SW480 (cell line): Measurements from ENCODE around the gene LGALS3BP.

Experiments
- DNase-seq: peaks from one replicate; pipeline ENCODE4 v3.0.0-alpha.2; 2016; ENCODE audit warnings: low spot score

The LGALS3BP gene

DNA sequence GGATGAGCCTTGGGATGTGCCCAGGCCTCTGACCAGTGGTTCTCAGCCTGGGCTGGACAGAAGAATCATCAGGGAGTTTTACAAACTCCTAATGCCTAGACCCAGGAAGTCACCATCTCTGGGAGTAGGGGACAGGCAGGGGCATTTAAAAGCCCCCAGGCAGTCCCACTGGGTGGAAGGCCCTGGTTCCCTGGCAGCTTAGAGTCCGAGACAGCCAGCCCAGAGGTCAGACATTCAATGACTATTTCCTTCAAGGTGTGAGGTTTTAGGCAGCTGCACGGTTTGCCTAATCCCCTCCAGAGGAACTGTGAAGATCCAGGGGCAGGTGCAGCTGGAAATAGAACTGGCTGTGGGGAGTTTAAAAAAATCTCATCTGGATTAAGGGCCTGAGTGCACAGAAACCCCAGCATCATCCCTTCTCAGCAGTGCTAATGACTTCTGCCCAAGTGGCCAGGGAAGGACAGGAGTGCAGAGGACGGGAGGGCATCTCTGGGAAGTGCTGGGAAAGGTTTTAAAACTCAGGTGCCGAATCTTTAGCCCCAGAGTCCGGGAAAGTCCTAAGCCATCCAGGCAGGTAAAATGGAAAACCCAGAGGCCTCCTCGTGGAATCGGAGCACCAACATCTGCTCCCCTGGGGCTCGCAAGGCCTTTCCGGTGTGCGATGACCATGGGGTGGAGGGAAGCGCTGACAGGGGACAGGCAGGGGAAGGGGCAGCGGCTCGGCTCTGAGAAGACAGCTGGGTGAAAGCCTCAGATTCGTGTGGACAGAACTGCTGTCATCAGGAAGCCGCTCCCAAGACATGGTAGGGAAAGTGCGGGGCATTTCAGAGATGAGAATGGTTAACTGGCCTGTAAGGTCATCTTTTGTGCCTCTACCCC, 1.5 kb upstream of the LGALS3BP start:
- no peak for DNase-seq

DNA sequence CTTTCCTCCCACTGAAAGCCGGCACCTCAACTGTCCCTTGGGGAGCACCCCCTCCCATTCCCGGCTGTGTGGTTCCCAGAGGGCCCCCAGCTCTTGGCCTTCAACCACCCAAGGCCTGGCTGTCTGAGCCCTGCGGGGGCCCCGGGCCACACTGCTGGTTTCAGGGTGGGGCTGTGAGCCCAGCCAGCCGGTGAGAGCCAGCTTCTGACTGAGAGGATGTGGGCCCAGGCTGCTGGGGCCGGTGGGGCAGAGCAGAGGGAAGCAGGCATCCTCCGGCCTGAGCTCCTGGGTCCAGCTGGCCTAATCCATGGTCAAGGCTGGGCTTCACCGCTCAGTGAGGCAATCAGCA, 875 bp upstream of the LGALS3BP start:
- no peak for DNase-seq

DNA sequence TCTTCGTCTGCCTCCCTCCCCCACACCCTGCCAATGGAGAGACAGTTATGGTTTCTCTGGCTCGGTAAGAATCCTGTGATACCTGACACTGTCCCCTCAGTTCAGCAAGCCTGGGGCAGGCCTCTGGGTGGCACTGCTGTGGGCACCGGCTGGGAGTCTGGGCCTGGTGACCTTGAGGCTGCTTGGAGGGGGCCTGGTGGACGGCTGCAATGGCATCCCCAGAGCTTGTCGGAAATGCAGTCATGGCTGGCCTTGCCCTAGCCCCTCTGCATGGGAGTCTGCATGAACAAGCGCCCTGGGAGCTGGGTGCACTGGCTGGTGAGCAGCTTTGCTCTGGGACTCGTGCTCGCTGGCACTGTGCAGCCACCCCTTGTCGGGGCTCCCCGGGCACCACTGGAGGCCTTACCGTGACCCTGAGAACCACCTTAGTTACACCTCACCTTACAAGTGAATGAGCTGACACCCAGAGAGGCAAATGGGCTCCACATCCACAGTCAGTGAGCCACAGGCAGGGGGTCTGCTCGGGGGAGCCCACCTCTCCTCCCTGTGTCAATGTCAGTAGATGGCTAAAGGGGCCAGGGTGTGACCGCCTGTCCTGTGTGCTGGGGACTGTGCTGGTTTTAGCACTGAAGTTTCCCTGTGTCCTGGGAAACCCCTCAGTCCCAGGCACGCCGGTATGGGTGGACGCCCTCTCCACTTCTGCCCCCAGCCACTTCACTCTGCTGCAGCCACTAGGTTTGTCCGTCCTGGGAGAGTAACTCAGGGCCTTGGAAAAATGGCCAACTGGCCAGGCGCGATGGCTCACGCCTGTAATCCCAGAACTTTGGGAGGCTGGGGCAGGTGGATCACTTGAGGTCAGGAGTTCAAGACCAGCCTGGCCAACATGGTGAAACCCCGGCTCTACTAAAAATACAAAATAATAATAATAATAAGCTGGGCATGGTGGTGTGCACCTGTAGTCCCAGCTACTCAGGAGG, 1.4 kb downstream of the LGALS3BP start:
- no peak for DNase-seq

DNA sequence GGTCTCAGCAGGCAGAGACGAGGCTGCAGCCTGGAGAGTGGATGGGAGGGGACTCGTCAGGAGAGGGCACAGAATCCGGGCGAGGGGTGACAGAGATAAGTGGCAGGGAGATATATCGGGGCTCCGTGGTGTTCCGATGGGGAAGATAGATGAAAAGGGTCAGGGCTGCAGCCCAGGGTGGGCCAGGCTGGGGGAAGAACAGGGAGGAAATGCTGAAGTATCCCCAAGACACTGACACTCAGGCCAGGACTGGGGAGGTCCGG, 2.1 kb downstream of the LGALS3BP start:
- no peak for DNase-seq

DNA sequence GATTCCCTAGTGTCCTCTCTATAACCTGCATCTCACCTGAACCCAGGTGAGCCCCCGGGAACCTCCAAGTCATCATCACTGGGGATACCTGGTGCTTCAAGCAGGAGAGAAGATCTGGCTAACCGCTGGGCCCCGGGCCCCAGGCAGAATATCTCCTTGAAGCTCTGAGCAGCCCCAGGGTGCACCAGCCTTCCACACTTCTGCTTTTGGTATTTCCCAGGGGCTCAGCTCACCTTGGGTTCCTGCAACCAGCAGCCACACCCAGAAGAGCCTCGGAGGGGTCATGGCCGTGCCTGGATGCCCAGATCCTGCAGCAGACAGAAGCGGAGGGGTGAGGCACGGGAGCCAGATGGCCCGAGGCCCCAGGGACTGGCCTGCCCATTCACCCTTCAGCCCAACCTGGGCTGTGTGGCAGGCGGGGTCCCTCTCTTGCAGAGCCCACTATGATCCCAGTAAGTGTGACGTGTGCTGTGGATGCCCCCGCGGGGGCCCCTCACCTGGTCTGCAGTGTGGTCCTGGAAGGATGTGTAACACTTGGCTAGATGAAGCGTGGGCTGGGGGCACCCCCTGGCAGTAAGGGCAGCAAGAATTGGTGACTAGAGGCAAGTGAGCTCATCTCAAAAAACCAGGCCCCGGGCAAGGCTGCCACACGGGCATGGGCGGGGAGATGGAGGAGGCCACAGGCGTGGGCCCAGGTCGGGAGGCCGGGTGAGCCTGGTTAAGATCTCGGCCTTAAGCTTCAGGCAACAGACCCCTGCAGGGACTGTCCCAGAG, 2.6 kb downstream of the LGALS3BP start:
- DNase-seq: no peak

DNA sequence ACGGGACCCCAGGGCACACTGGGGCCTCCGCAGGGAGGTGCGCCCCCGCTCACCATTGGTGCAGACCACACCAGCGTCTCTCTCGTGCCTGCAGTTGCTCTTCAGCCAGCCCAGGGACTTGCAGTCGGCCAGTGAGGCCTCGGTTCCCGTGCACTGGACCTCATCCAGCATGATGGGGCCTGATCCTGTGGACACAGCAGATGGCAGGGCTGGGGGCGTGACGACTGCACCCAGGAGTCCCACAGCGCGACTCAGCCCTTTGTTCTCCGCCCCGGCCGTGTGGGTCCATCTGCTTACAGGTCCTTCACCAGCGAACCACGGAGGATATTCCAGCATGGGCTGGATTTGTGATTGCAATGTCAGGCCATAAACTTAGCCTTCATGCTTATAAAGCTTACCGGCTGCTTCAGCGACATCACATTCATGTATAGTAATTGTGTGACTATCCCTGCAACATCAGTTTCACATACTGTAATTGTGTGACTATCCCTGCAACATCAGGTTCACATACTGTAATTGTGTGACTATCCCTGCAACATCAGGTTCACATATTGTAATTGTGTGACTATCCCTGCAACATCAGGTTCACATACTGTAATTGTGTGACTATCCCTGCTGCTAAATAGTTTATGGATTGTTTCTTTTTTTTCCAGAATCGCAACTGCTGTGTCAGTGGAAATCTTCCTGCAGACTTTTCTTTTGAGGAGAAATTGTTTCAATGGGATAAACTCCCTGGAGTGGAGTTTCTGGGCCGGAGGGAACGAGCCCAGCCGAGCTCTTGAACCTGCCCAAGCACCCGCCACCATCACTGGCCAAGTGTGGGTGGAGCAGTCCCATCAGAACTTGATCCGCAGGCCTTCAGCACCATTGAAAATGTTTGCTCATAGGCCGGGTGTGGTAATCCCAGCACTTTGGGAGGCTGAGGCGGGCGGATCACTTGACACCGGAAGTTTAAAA, 4.8 kb downstream of the LGALS3BP start:
- DNase-seq: peak; percentile 52

DNA sequence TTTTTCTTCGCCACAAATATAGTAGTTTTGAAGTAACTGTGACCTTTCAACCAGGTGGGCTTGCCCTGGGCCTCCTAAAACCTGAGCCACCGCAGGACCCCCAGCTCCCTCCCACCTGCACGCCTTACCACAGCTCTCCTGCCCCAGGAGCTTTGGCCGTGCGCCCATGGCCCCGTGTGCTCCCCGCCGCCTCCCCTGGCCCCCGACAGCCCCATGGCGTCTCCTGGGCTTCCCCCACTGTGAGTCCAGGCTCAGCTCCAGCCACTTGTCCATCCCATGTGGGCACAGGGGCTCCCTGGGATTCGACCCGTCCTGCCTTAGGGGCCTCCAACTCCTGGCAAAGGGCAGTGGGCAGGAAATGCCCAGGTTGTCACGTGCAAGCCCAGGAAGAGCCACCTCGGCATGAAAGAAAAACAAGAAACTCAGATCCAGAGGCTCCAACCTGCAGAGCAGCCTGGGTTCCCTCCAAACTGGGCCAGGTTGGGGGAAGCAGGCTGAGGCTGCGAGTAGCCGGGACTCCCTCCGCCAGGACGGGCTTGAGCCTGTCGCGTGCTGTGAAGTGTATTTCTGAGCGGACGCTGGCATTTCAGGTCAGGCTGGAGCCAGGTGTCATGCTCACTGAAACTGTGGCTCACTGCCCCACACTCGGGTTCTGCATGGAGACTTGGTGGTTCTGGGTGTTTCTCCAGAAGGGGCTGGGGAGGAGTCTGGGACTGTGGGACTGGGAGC, 5.8 kb downstream of the LGALS3BP start:
- no peak for DNase-seq

DNA sequence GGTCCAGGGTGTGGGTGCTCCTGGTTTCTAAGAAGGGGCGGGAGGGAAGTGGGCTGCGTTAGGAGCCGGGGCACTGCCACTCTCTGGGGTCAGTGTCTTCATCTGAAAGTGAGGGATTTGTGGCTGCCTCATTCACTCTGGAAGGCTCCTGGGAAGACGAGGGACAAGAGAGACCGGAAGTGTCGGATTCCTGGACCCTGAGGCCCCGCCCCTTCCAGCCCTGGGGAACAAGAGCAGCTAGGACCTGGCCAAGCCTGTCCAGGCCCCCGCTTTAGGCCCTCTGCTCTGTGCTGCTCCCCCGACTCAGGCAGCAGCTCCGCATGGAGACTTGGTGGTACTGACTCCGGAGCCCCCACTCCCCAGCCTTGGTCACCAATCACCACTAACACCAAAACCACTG, 6.5 kb downstream of the LGALS3BP start:
- DNase-seq: no peak

DNA sequence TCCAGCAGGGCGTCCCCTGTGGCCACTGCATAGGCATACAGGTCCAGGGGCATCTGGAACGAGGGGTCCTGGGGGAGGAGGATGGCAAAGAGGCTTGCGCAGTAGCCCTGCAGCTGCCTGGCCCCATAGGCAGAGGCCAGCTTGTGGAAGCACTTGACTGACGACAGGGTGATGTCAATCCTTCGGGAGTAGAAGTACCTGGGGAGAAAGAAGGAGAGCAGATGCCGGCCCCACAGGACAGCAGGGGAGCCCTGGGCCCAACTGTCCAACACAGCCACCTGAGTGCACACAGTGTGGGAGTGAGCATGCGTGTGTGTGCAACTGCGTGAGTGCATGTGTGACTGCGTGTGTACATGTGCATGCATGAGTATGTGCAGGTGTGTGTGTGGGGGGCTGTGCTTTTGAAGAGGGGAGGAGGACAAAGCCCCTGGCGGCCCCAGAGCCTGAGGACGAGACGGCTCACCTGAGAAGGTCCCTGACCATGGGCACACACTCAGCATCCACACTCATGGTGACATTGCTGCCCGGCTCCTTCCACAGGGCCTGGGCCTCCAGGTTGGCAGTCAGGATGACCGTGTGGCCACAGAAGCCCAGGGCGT, 7.1 kb downstream of the LGALS3BP start:
- DNase-seq: no peak

DNA sequence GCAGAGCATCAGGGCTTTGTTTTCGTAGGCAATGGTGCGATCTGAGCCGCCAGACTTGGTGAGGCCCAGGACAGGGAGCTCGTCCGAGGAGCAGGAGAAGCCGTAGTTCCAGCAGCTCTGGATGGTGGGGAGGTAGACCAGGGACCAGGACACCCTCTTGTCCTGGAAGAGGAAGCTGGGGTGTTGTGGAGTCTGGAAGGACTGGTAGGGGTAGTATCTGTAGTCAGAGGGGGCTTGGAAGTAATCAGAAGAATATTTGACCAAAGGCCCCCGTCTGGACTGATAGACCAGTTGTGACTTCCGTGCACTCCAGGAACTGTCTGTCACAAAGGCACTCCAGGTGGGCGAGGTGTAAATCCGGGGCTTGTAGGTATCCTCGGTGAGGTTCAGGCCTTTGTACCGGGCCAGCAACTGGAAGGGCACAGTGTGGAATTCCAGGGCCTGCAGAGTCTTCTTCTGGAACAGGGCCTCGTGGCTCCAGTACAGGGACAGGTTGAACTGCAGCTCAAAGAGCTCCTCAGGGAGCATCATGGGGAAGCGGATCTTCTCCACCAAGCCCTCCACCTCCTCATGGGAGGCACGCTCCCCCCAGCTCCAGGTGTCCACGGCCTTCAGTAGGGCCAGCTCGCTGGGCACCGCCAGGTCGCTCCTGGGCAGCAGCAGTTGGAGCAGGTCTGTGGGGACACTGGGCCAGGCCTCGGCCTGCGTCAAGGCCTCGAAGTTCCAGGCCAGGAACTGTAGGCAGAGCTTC, 7.8 kb downstream of the LGALS3BP start:
- DNase-seq: no peak

DNA sequence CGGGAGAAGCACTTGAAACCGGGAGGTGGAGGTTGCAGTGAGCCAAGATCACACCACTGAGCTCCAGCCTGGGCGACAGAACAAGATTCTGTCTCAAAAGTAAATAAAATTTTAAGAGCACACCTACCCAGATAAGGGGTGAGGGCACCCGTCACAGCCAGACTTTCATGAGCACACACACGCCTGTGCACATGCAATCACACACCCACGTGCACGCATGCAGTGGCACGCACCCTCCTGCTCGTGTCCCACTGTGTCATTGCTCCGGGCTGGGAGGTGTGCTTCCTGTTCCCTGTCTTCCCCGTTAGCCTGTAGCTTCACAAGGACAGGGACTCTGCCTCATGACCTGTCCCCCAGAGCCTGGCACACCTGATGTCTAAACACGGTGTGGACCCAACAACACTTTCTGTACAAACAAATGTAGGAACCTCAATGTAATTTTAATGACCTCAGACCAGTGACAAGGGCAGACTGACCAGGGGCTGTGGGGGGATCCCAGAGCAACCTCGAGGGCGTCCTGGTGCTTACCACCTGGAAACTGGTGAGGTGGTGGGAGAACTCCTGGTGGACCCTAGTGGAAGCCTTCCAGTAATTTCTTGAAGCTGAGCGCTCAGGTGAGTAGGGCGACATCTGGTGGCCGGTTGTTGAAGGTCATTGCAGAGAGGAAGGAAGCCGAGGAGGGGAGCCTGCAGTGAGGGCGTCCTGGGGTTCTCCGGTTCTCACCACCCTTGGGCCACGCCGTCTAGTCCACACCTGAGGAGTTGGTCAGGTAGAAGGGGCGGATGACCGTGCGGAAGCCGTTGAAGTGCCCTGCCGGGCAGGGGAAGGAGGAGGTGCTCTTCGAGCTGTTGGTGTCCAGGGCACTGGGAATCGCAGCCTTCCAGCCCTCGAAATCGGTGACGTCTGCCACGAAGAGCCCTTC, 8.6 kb downstream of the LGALS3BP start:
- peak; percentile 66 for DNase-seq

DNA sequence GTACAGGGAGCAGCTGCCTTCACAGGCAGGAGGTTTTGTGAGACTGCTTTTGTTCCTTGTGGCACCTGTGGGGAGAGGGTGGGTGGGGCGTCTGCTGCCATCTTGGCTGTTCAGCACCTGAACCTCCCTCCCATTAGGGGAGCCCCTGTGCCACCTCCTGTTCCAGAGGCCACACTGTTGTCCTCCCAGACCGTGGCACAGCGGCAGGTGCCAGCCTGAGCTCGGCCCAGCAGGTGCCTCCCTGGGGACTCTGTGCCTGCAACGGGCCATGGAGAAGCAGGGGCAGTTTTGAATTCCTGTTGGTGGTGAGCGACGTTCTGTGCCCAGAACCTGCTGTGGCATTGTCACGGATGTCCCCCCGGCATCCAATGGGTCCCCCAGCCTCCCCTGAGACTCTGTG, 9.9 kb downstream of the LGALS3BP start:
- no peak for DNase-seq

DNA sequence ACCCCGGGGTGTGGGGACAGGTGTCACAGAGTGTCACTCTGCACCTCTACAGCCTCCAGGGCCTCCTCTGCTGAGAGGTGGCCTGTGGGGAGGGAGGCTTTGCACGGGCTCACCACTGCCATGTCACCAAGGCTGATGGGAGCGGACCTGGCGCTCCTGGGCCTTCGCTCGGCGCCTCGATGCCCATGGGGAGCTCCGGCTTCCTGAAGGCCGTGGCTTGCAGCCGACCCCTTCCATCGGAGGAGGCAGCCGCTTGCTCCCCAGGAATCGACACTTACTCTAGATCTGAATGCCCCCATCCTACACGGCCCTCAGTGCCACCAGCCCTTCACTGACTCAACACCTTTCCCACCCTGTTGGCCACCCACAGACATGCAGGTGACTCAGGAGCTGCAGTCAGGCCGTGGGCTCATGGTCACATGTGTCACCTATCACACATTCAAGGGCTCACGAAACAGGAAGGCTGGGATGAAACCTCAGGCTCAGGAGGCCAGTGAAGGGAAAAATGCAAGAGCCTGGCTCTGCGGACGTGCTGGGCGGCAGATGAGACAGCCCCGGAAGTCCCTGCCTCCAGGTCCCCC, 11.9 kb downstream of the LGALS3BP start:
- no peak for DNase-seq

DNA sequence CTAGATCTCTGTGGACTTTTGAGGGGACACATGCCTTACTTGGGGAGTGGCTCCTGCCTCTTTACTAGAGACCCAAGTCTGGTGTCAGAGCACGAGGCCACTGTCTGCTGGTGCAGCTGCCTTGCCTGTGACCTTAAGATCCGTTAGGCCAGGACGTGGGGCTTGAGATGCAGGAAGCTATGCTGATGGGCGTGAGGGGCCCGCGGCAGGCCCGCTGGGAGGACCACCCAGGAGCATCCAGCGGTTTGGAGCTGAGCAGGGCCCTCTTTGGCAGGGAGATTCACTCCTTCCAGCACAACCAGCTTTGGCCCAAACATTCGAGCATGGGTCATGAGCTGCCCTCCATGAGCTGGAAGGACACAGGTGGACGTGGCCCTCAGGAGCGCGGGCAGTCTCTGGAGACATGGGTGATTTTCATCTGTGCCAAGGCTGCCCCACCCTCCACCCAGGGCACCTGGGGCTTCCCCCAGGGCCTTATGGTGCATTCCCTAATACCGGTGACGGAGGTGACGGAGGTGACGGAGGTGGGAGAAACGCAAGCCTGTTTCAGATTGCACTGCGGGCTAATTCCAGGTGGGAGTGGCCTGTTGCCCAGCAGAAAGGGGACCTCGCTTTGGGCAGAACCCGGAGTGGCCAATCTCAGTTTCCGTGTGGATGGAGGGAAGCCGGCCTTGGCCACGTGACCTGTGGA, 12.7 kb downstream of the LGALS3BP start:
- DNase-seq: no peak

DNA sequence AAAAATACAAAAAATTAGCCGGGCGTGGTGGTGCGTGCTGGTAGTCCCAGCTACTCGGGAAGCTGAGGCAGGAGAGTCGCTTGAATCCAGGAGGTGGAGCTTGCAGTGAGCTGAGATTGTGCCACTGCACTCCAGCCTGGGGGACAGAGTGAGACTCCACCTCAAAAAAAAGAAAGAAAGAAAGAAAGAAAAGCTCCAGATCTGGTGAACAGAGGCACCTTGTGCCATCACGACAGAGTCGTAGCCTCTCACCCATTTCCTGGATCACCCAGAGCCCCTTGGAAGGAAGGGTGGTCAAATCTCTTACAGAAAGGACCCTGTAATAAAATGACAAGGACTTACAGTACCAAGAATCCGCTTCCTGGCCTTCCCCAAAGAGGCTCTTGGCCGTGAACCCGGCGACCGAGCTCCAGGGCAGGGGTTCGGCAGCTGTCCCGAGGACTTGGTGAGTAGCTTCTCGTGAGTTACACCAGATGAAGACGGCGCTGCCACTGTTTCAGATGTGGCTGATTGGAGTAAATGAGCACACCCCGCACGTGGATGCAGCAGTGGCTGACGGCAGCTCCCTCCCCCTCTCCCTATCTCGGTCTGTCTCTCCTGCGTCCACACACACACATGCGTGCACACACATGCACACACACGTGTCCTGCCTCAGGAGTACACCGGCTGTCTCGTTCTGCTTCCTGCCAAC, 13.5 kb downstream of the LGALS3BP start:
- DNase-seq: no peak

DNA sequence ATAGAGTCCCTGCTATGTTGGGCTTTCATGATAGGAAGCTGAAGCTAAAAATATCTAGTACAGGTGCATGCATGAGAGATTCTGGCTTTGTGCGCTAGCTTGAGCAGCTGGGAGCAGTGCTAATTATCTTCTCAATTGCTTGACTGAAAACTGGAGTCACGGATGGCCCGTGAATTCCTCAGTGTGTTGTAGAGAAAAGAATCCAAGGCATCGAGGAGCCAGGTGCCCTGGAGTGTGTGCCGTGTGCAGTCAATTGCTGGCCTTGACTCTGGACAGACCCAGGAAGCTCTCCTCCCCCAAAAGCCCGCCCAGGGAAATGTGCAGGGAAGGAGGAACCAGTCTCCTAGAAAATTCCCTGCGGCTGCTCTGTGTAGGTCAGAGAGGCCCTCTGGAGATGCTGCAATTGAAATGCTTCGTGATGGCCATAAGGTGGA, 14.2 kb downstream of the LGALS3BP start:
- no peak for DNase-seq

DNA sequence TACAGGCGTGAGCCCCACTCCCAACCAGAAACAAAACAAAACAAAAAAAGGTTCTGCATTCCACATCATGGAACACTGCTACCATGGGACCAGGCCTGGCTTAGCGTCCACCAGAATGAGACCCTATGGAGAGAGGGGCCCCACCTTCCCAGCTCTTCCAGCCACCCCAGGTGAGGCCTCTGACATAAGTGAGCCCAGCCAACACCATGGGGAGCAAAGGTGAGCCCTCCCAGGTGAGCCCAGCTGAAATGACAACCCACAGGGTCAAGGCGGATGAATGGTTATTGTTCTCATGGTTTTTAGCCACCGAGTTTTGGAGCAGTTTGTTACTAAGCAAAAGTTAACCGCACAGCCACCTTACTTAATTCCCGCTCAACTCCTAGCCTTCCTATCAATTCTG, 16.3 kb downstream of the LGALS3BP start:
- DNase-seq: no peak
